Hindlimb muscle (tissue), 1 donor: ENCODE results near the gene CENPQ. TPM values are rescaled to one million over a fixed set of nuclear protein-coding genes. Genes with fewer than 3 reads are reported as not detected.
"Not testable (repeated sequence)": the region's sequence is repeated elsewhere in the genome, so short reads cannot be mapped to it uniquely, and the experiment has no call there.

Source experiments
- DNase-seq: peaks from one replicate; pipeline ENCODE4 v3.0.0-alpha.2; 2013
- polyA plus RNA-seq: library from polyadenylated mRNA; unstranded; fragments of 120-200 nt; gene quantifications from one replicate; pipeline ENCODE4 v1.2.1, GENCODE V29; 2013; ENCODE audit not compliant: insufficient read length

The CENPQ gene, protein sequence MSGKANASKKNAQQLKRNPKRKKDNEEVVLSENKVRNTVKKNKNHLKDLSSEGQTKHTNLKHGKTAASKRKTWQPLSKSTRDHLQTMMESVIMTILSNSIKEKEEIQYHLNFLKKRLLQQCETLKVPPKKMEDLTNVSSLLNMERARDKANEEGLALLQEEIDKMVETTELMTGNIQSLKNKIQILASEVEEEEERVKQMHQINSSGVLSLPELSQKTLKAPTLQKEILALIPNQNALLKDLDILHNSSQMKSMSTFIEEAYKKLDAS
- polyA plus RNA-seq, result 7.0 TPM

DNA sequence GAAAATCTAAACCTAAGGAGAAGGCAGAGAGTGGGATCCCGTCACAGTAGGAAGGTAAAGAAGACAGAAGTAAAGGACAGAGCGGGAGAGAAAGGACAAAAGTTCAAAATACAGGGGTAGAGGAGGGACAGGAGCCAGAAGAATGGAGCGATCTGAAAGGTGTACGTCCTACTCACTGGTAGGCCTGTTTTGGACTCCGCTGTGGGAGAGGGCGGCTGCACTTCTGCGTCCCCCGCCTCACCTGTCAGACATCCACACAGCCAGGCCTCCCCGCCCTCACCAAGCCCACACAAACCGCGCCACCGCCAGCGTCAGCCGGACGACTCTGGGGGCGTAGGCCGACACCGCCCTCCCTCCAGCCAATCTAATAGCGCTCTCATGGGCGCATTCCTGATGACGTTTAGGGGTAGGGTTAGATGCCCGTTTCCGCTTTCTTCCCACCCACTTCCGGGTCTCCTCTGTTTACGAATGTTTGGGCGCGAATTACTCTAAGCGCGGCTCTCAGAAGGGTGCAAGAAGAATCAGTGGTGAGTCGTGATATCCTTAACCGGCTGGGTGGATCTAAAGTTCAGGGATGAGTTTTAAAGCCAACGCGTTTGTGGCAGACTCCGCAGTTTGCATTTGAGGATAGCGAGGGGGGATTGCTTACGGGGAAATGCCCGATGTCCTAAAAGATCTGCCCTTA, at the start of gene CENPQ, which contains the start of gene MMUT:
Gene CENPQ, plus strand, starts transcription at position 444 of the 685 bp plus-strand sequence. CDS start 6,807 bp downstream, outside the sequence.
Gene MMUT, minus strand, starts transcription at position 327 of the 685 bp plus-strand sequence. CDS start 3,787 bp downstream, outside the sequence.
- DNase-seq, result peak; percentile 95

DNA sequence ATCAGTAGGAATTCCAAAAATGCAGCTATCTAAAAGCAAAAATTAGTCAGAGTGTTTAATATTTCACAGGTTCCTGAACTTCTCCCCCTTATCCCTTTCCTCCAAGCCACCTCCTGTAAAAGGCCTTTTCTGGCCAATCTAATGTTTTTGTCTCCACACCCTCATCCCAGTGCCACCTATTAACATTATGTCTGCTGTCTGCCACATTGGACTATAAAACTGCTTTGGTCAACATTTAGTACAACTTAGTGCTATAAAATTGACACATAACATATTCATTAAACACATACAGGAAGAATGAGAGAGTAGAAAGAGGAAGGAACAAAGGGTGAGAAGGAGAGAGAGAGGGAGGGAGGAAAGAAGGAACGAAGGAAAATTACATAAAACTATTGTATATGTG, 47.8 kb upstream of the CENPQ start:
- no peak for DNase-seq

DNA sequence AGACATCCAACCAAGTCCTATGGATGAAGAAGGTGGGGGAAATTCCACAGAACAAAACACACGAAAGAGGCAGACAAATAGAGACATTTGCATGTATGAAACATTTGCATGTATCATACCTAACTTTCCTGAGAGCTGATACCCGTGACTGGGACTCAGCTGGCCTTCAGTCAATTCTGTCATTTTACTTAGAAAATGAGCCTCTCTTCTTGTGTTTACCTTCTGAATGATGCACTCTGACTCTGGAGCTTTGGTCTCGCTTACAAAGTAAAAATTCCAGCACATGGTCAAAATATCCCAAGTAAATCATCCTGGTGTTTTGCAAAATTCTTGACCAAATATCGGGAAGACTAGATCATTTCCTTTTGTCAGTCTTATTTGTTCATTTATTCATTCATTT, 47.0 kb upstream of the CENPQ start:
- no peak for DNase-seq

GRCh38 chr6:49423817-49424216, 39.4 kb upstream of the CENPQ start:
- DNase-seq, result peak; percentile 3

DNA sequence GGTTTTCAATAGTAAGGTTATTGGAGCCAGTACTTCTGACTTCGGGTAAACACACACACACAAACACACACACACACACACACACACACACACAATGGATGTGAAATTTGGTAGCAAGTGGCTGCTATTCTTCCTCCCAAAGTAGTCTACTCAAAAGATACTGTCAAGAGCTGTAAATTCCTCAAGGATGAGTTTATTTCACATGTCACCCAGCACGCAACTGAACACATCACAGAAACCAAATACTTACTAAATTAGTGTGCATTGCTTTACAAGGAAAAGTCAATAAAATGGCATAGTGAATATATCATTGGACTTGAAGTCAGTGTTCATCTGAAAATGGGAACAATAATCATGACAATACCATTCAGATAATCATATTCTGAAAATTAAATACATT, 33.0 kb upstream of the CENPQ start:
- no peak for DNase-seq

GRCh38 chr6:49430866-49431265, 32.3 kb upstream of the CENPQ start:
- no peak for DNase-seq

DNA sequence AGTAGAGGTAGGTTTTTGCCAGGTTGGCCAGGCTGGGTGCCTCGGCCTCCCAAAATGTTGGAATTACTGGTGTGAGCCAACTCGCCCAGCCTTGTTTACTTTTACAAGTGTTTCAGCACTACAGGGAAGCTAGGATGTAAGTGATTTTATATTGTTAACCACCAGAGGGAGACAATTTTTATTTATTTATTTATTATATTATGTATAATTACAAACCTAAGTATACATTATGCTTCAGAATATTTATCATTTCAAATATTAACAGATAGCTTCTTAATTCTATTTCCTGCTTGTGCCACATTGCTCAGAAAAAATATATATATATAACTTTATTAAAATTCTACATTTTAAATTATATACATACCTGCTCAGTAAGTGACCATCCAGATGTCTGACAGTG, 9.9 kb upstream of the CENPQ start:
- DNase-seq, result no peak

- no peak for DNase-seq
Observed at GRCh38 chr6:49454787-49455709, 8.1 kb upstream of the CENPQ start.

- no peak for DNase-seq
Observed at GRCh38 chr6:49457771-49458170, 5.4 kb upstream of the CENPQ start.

DNA sequence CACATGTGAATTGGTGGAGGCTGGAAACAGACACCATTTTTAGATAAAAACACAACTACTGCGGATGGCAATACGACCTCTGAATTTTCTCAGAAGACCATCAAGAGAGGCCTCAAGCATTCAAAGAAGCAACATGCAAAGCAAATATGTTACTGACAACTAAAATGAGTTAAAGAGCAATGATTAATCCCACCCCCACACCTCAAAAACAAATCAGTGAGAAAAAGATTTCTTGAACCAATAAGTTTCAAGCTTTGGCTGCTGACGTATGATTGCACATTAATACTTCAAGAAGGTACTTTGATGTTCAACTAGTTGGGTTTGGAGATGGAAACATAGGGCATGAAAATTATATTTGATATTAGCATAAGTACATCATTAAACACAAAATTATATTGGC, 1.1 kb upstream of the CENPQ start:
- DNase-seq, result peak; percentile 2

DNA sequence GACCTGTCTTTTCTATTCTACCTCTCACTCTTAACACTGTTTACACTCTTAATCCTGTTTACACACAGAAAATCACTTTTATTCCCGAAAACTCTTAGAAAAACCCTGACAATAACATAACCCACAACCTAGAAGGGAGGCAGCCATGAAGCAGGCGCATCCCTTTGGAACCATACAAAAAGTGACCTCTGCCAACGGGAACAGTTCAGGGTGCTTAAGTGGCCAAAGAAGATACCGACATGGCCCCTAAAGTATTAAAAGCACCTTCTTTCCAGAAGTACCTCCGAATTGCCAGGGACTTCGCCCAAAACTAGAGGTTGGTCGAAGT, 607 bp upstream of the CENPQ start:
- no peak for DNase-seq

DNA sequence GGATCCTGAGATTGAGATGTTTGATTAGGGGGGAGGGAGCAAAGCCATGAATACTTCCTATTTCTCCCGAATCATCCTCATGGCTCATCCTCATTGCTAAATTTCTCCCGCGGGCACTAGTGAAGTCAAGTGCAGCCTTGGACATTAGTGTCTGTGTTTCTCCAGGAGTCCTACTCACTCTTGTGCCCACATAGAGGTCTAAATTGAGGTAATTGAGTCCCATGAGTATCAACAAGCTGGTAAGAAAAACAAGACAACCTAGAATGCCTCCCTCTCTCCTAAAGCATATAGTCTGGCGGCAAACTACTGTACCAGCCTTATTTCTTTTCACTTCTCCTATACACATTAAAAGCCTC, 420 bp downstream of the CENPQ start:
- no peak for DNase-seq

DNA sequence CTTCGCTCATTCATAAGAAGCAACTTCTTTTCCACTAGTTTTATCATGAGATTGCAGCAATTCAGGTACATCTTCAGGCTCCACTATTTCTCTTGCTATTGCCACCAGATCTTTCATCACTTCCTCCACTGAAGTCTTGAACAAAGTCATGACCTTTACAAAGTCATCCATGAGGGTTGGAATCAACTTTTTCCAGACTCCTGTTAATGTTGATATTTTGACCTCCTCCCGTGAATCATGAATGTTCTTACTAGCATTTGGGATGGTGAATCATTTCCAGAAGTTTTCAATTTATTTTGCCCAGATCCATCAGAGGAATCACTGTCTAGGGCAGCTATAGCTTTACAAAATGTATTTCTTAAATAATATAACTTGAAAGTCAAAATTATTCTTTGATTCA, 1.5 kb downstream of the CENPQ start:
- DNase-seq, result no peak

GRCh38 chr6:49468042-49468441, 4.9 kb downstream of the CENPQ start:
- DNase-seq, result no peak

GRCh38 chr6:49476564-49476963, 13.4 kb downstream of the CENPQ start:
- not testable (repeated sequence) for DNase-seq

DNA sequence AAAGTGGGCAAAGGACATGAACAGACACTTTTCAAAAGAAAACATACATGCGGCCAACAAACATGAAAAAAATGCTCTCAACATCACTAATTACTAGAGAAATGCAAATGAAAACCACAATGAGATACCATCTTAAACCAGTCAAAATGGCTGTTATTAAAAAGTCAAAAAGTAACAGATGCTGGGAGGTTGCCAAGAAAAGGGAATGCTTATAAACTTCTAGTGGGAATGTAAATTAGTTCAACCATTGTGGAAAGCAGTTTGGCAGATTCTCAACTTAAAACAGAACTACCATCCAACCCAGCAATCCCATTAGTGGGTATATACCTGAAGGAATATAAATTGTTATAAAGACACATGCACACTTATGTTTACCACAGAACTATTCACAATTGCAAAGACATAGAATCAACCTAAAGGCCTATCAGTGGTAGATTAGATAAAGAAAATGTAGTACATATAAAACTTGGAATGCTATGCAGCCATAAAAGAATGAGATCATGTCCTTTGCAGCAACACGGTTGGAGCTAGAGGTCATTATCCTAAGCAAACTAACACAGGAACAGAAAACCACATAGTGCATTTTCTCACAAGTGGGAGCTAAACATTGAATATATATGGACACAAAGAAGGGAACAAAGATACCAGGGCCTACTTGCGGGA, 16.3 kb downstream of the CENPQ start:
- no peak for DNase-seq

DNA sequence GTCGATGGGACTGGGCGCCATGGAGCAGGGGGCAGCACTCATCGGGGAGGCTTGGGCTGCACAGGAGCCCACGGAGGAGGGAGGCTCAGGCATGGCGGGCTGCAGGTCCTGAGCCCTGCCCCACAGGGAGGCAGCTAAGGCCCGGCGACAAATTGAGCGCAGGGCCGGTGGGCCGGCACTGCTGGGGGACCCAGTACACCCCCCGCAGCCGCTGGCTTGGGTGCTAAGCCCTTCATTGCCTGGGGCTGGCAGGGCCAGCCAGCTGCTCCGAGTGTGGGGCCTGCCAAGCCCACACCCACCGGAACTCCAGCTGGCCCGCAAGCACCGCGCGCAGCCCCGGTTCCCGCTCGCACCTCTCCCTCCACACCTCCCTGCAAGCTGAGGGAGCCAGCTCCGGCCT, 18.7 kb downstream of the CENPQ start:
- not testable (repeated sequence) for DNase-seq

GRCh38 chr6:49483380-49483779, 20.2 kb downstream of the CENPQ start:
- DNase-seq, result not testable (repeated sequence)

DNA sequence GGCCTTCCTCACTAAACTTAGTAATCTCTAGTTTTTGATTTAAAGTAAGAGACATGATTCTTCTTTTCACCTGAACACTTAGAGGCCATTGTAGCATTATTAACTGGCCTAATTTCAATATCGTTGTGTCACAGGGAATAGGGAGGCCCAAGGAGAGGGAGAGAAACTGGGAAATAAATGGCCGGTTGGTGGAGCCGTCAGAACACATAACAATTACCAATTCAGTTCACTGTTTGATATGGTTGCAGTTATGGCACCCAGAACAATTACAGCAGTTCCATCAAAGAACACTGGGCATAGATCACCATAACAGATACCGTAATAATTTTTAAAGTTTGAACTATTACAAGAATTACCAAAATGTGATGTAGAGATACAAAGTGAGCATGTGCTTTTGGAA, 27.5 kb downstream of the CENPQ start:
- DNase-seq, result no peak

DNA sequence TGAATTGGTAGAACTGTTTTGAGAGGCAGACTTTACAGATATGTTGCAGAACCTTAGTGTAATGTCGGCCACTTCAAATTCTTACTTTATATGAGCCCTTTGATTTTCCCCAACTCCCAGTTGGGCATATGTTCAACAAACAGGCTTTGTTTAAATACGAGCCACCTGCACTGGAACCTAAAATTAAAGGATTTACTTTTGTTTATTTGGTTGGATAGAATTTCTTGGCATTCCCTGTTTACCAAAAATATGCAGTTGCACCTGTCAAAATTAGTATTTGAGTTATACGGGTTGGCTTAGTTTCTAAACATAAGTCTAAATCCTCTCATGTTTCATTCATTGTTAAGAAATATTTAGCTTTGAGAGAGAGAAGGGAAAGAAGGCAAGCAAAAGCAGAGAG, 34.1 kb downstream of the CENPQ start:
- no peak for DNase-seq

- no peak for DNase-seq
Observed at GRCh38 chr6:49499126-49499525, 36.0 kb downstream of the CENPQ start.

- DNase-seq, result no peak
Observed at GRCh38 chr6:49499623-49500022, 36.5 kb downstream of the CENPQ start, which contains the start of gene GLYATL3. Gene GLYATL3, plus strand, starts transcription at chr6:49499923. Its CDS starts 12,068 bp downstream, at chr6:49511991.

DNA sequence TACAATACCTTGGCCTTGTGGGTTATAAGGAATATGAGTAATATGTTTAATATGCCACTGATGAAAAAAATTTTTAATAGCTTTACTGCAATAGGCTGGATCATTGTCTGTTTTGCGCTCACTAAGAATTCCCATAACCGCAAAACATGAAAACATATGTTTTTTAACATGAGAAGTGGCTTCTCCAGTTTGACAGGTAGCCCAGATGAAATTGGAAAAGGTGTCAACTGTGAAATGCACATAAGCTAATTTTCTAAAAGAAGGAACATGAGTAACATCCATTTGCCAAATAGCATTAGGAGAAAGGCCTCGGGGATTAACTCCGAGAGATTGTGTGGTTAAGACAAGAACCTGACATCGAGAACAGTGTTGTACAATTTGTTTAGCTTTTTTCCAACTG, 41.5 kb downstream of the CENPQ start:
- DNase-seq, result no peak
